HepG2 (cell line): ENCODE results near the gene FGF7. TPM values are rescaled to one million over a fixed set of nuclear protein-coding genes. Genes with fewer than 3 reads are reported as not detected.

ENCODE experiments used
- ATAC-seq: fragments of 200-7000 bp; cut with Tn5 transposase; 3 replicates; pipeline ENCODE4 v1.9.1; 2020; ENCODE audit warnings: mild to moderate bottlenecking, moderate library complexity
- BruUV-seq: library from RNA; stranded (reverse); fragments of 400-500 nt; replicated peaks from 2 replicates; lab custom pipeline; 2021; lab: Mats Ljungman, UMichigan
- CTCF ChIA-PET: fragments of 300-600 bp; formaldehyde crosslinking; extraction: SDS; loops from one replicate; lab custom pipeline; 2021; ENCODE audit warnings: low total read pairs, inconsistent platforms, low intra/inter-chr PET ratio; lab: Yijun Ruan, JAX
- POLR2A ChIA-PET: fragments of 350-600 bp; sonication (Branson Sonifier 250); formaldehyde crosslinking; loops from one replicate; lab custom pipeline; 2020; ENCODE audit warnings: antibody characterized with exemption, inconsistent platforms; lab: Yijun Ruan, JAX
- DNase-seq: peaks from one replicate; pipeline ENCODE4 v3.0.0-alpha.2; 2015; ENCODE audit warnings: low spot score
- FAIRE-seq: peaks from 3 replicates; lab custom pipeline; 2011; peaks lifted over from hg19 to GRCh38; lab: Jason Lieb, UNC
- H2AFZ ChIP-seq: one replicate; pipeline ENCODE4 v1.6.1; 2011; ENCODE audit warnings: low read length, inconsistent platforms
- H3K27ac ChIP-seq: fragments of 300-600 bp; 3 replicates; pipeline ENCODE4 v1.8.0; 2011; ENCODE audit warnings: mixed run types, mild to moderate bottlenecking, mixed read lengths, low read length, inconsistent platforms; ENCODE audit not compliant: insufficient read depth; ENCODE audit errors: extremely low read length
- H3K27me3 ChIP-seq, 2 experiments: fragments of 200-600 bp in 1 of 2; 2 replicates in 1 of 2; 3 replicates in 1 of 2; pipeline versions ENCODE4 v1.6.0 to v1.8.0; 2011; ENCODE audit warnings: low read length in 2 of 2, mild to moderate bottlenecking in 2 of 2, moderate library complexity in 2 of 2, inconsistent platforms in 1 of 2; ENCODE audit not compliant: insufficient read depth in 2 of 2, control insufficient read depth in 1 of 2
- H3K36me3 ChIP-seq, 2 experiments: fragments of 200-600 bp in 1 of 2; replicated peaks in 1 of 2; 2 replicates in 1 of 2; 3 replicates in 1 of 2; pipeline versions ENCODE4 v1.5.1 to v1.8.0; 2011; ENCODE audit warnings: low read length in 2 of 2, inconsistent platforms in 1 of 2; ENCODE audit not compliant: insufficient read depth in 2 of 2, control insufficient read depth in 1 of 2
- H3K4me1 ChIP-seq: 2 replicates; pipeline ENCODE4 v1.5.1; 2012; ENCODE audit warnings: low read length, inconsistent platforms; ENCODE audit not compliant: insufficient read depth
- H3K4me2 ChIP-seq: 2 replicates; pipeline ENCODE4 v1.6.0; 2011; ENCODE audit warnings: low read depth, low read length, inconsistent platforms
- H3K4me3 ChIP-seq, 3 experiments: fragments of 200-600 bp in 1 of 3; sonication (generic), shearing (Covaris generic) in 1 of 3; replicated peaks in 1 of 3; 2 replicates each; pipeline ENCODE4 v1.5.1; 2011 to 2016; ENCODE audit warnings: low read length in 3 of 3, inconsistent platforms in 2 of 3, low read depth in 2 of 3, mild to moderate bottlenecking in 2 of 3, control low read depth in 1 of 3, mixed read lengths in 1 of 3; ENCODE audit not compliant: insufficient read depth in 1 of 3
- H3K79me2 ChIP-seq: one replicate; pipeline ENCODE4 v1.6.1; 2011; ENCODE audit warnings: low read length, inconsistent platforms; ENCODE audit not compliant: insufficient read depth
- H3K9ac ChIP-seq: 2 replicates; pipeline ENCODE4 v1.6.0; 2011; ENCODE audit warnings: mild to moderate bottlenecking, low read depth, low read length, inconsistent platforms; ENCODE audit not compliant: insufficient read depth
- H3K9me3 ChIP-seq: 2 replicates; pipeline ENCODE4 v1.5.1; 2012; ENCODE audit warnings: mild to moderate bottlenecking, low read length
- H4K20me1 ChIP-seq: 2 replicates; pipeline ENCODE4 v1.6.0; 2011; ENCODE audit warnings: inconsistent platforms, mild to moderate bottlenecking, low read length, moderate library complexity; ENCODE audit not compliant: insufficient read depth
- CHD2 ChIP-seq: IDR thresholded peaks from 2 replicates; pipeline ENCODE4 v1.6.1; 2011; ENCODE audit warnings: low read depth, low read length, improper control_type of control experiment
- HNRNPH1 ChIP-seq: fragments of 200-400 bp; formaldehyde crosslinking; optimal IDR thresholded peaks from 2 replicates; pipeline ENCODE3; 2017; ENCODE audit warnings: mild to moderate bottlenecking, low read depth, low read length
- USF2 ChIP-seq, 2 experiments: sonication (generic) in 1 of 2; formaldehyde crosslinking in 1 of 2; IDR thresholded peaks; 2 replicates each; pipeline versions ENCODE4 v1.5.1 to v1.6.1; 2011 to 2020; ENCODE audit warnings: borderline replicate concordance in 1 of 2, low read depth in 1 of 2, low read length in 1 of 2, mild to moderate bottlenecking in 1 of 2, missing genetic modification reagents in 1 of 2, moderate library complexity in 1 of 2
- ZBTB1 ChIP-seq: sonication (generic); formaldehyde crosslinking; IDR thresholded peaks from 2 replicates; pipeline ENCODE4 v1.4.0; 2020; ENCODE audit warnings: missing genetic modification reagents, borderline replicate concordance
- ZBTB38 ChIP-seq: sonication (generic); formaldehyde crosslinking; IDR thresholded peaks from 2 replicates; pipeline ENCODE4 v1.5.1; 2020; ENCODE audit warnings: mild to moderate bottlenecking, missing genetic modification reagents
- ZNF367 ChIP-seq: sonication (generic); formaldehyde crosslinking; IDR thresholded peaks from 2 replicates; pipeline ENCODE4 v1.4.0; 2020; ENCODE audit warnings: missing genetic modification reagents, borderline replicate concordance
- ZNF549 ChIP-seq: sonication (generic); formaldehyde crosslinking; IDR thresholded peaks from 2 replicates; pipeline ENCODE4 v1.5.0; 2020; ENCODE audit warnings: missing genetic modification reagents
- ZNF749 ChIP-seq: sonication (generic); formaldehyde crosslinking; IDR thresholded peaks from 2 replicates; pipeline ENCODE4 v1.8.0; 2022; ENCODE audit warnings: mild to moderate bottlenecking, missing genetic modification reagents, moderate library complexity, borderline replicate concordance
- WGBS: methylation state at CpG from one replicate; pipeline ENCODE4 v1.1.6; 2017; ENCODE audit warnings: low lambda C conversion rate; 5-methylcytosine and 5-hydroxymethylcytosine counted together
- in situ Hi-C: cut with HindIII; loops from 2 replicates; pipeline ENCODE4 v1.10.0; 2017; ENCODE audit warnings: low pct_unique_long_range_greater_than_20kb; ENCODE audit not compliant: extremely low pct_ligation_motif_present
- intact Hi-C: fragments of 100-400 bp; cut with micrococcal nuclease; formaldehyde crosslinking; loops from one replicate; pipeline ENCODE4 v1.10.0; 2022; ENCODE audit not compliant: unreplicated experiment
- polyA plus RNA-seq, 8 experiments: library from polyadenylated mRNA; depleted of rRNA in 3 of 8; stranded (reverse) in 7 of 8; unstranded in 1 of 8; fragments of >200 nt; fragmentation: Illumina TruSeq in 4 of 8; extraction: Trizol in 4 of 8; gene quantifications; 2 replicates each; pipeline versions ENCODE4 v1.2.1 to v1.2.3, GENCODE V29; 2011 to 2016; ENCODE audit warnings: low read depth in 4 of 8, missing spikeins in 1 of 8, mixed read lengths in 1 of 8; ENCODE audit not compliant: insufficient read depth in 1 of 8
- total RNA-seq, 5 experiments: library from RNA; depleted of rRNA; stranded (reverse); fragments of >200 nt; fragmentation: Illumina TruSeq; extraction: Trizol; gene quantifications; 2 replicates each; pipeline ENCODE4 v1.2.3, GENCODE V29; 2016; ENCODE audit warnings: low read depth in 1 of 5

Gene FGF7
- total and polyA plus RNA-seq, 2 of the 13 experiments (the other 11 are each of a cell fraction or from before 2014, with no cell fraction given): not detected

GRCh38 chr15:49464522-49464921 is 41.5 kb downstream of the FGF7 start (continued):
- TF ChIP-seq ZNF749 (CRISPR knock-in tag): no peak
- TF ChIP-seq ZBTB1: no peak
- no peak for TF ChIP-seq CHD2
- no peak for TF ChIP-seq ZNF549 (CRISPR knock-in tag)
- no peak for TF ChIP-seq ZBTB38
- no peak for TF ChIP-seq HNRNPH1

GRCh38 chr15:49466119-49466518 is 43.1 kb downstream of the FGF7 start:
- Histone ChIP-seq H3K4me3 (no peak overlapping the region), H4K20me1 (no peaks in the 10 kb centered on the region), H3K79me2 (no peaks in the 10 kb centered on the region), H3K4me1 (no peaks in the 10 kb centered on the region), H3K36me3 (no peaks in the 10 kb centered on the region), H3K4me2 (no peak overlapping the region)
- BruUV-seq: no TSS peak
- WGBS: 32% methylated on average over 1 of the region's 1 CpG
- no peak for ATAC-seq
- intact Hi-C loops: no loop called here
- TF ChIP-seq USF2 (IDR thresholded peaks at IDR 0.05; ENCODE audit: low read depth, low read length) (no peak), USF2 (CRISPR knock-in tag; IDR thresholded peaks at IDR 0.05; ENCODE audit: borderline replicate concordance) (no peak), ZNF367 (no peak)
- TF ChIP-seq, all 625 proteins: peak for 0
- in situ Hi-C loops: no loop called here
- H3K27me3 ChIP-seq: no peaks in the 10 kb centered on the region
- POLR2A ChIA-PET: no interaction called here
- FAIRE-seq: no peak
- CTCF ChIA-PET: no interaction called here
- no peak for DNase-seq
- H3K9me3 ChIP-seq: no peaks in the 10 kb centered on the region
- H3K27ac ChIP-seq: no peak overlapping the region
- H2AFZ ChIP-seq: no peak overlapping the region
- H3K9ac ChIP-seq: no peak overlapping the region
